H1 (cell line): ENCODE results near the gene RNU1-4. TPM values are rescaled to one million over a fixed set of nuclear protein-coding genes. Genes with fewer than 3 reads are reported as not detected.
"Not testable (repeated sequence)": the region's sequence is repeated elsewhere in the genome, so short reads cannot be mapped to it uniquely, and the experiment has no call there.

ENCODE experiments used
- CTCF ChIA-PET: fragments of 300-600 bp; sonication (Branson Sonifier 250); formaldehyde crosslinking; loops from one replicate; lab custom pipeline; 2021; ENCODE audit not compliant: partially characterized antibody; lab: Charles Lee
- POLR2A ChIA-PET: fragments of 300-600 bp; sonication (Branson Sonifier 250); formaldehyde crosslinking; loops from one replicate; lab custom pipeline; 2021; ENCODE audit warnings: inconsistent platforms; ENCODE audit not compliant: partially characterized antibody; lab: Charles Lee
- DNase-seq, 2 experiments: peaks; one replicate each; pipeline versions ENCODE4 v3.0.0 to v3.0.0-alpha.2; 2010 to 2022; ENCODE audit warnings: low spot score in 2 of 2, low read depth in 1 of 2, mixed read lengths in 1 of 2
- FAIRE-seq: peaks from 2 replicates; lab custom pipeline; 2011; peaks lifted over from hg19 to GRCh38; lab: Jason Lieb, UNC
- H2AFZ ChIP-seq: 2 replicates; pipeline ENCODE4 v1.8.1; 2012; ENCODE audit warnings: low read length, inconsistent platforms
- H2AK5ac ChIP-seq: 2 replicates; pipeline ENCODE4 v1.6.1; 2013; ENCODE audit warnings: low read depth, low read length
- H2BK120ac ChIP-seq: replicated peaks from 2 replicates; pipeline ENCODE3; 2013; ENCODE audit warnings: low read depth, low read length, inconsistent platforms
- H2BK12ac ChIP-seq: 2 replicates; pipeline ENCODE4 v1.6.1; 2013; ENCODE audit warnings: low read depth, low read length
- H2BK15ac ChIP-seq: 2 replicates; pipeline ENCODE4 v1.6.1; 2013; ENCODE audit warnings: low read length
- H2BK20ac ChIP-seq: 2 replicates; pipeline ENCODE4 v1.6.1; 2013; ENCODE audit warnings: low read length
- H2BK5ac ChIP-seq: 2 replicates; pipeline ENCODE4 v1.6.1; 2013; ENCODE audit warnings: low read depth, low read length
- H3K14ac ChIP-seq: 2 replicates; pipeline ENCODE4 v1.6.1; 2013; ENCODE audit warnings: inconsistent platforms; ENCODE audit not compliant: insufficient read length
- H3K18ac ChIP-seq: 2 replicates; pipeline ENCODE4 v1.6.1; 2013; ENCODE audit warnings: low read length; ENCODE audit errors: extremely low read depth
- H3K23ac ChIP-seq: 2 replicates; pipeline ENCODE4 v1.6.1; 2013; ENCODE audit warnings: inconsistent platforms; ENCODE audit not compliant: insufficient read length
- H3K23me2 ChIP-seq: 2 replicates; pipeline ENCODE4 v1.6.1; 2013; ENCODE audit warnings: low read depth, low read length
- H3K27ac ChIP-seq: 2 replicates; pipeline ENCODE4 v1.6.1; 2011; ENCODE audit warnings: low read depth, low read length, inconsistent platforms
- H3K27me3 ChIP-seq, 4 experiments: replicated peaks in 1 of 4; 1 replicate in 1 of 4; 2 replicates in 3 of 4; pipeline versions ENCODE4 v1.6.1 to v1.8.1; 2011 to 2013; ENCODE audit warnings: low read length in 3 of 4, mild to moderate bottlenecking in 3 of 4, inconsistent platforms in 2 of 4, mixed read lengths in 2 of 4, moderate library complexity in 1 of 4; ENCODE audit not compliant: control insufficient read depth in 3 of 4, insufficient read depth in 3 of 4; ENCODE audit errors: extremely low read depth in 1 of 4
- H3K36me3 ChIP-seq, 4 experiments: 2 replicates each; pipeline versions ENCODE4 v1.6.1 to v1.8.1; 2011 to 2013; ENCODE audit warnings: mild to moderate bottlenecking in 4 of 4, low read length in 3 of 4, moderate library complexity in 2 of 4, control low read depth in 1 of 4, inconsistent platforms in 1 of 4; ENCODE audit not compliant: insufficient read depth in 4 of 4, control insufficient read depth in 2 of 4
- H3K4ac ChIP-seq: replicated peaks from 2 replicates; pipeline ENCODE3; 2013; ENCODE audit warnings: low read length, low read depth, mixed read lengths, inconsistent platforms; ENCODE audit not compliant: insufficient read length
- H3K4me1 ChIP-seq, 4 experiments: replicated peaks in 1 of 4; 1 replicate in 1 of 4; 2 replicates in 3 of 4; pipeline versions ENCODE4 v1.6.1 to v1.8.1; 2011 to 2013; ENCODE audit warnings: low read length in 3 of 4, inconsistent platforms in 2 of 4, mixed read lengths in 1 of 4; ENCODE audit not compliant: insufficient read depth in 4 of 4, control insufficient read depth in 3 of 4
- H3K4me2 ChIP-seq, 2 experiments: 2 replicates each; pipeline versions ENCODE4 v1.6.1 to v1.8.1; 2011 to 2013; ENCODE audit warnings: low read depth in 2 of 2, low read length in 2 of 2, control low read depth in 1 of 2, inconsistent platforms in 1 of 2, mild to moderate bottlenecking in 1 of 2; ENCODE audit not compliant: insufficient read depth in 1 of 2
- H3K4me3 ChIP-seq, 4 experiments: fragments of 200-600, 300-600 bp in 1 of 4; sonication (generic), shearing (Covaris generic), sonication (Bioruptor Twin) in 1 of 4; 2 replicates each; pipeline versions ENCODE4 v1.5.1 to v1.8.1; 2011 to 2016; ENCODE audit warnings: low read length in 4 of 4, low read depth in 3 of 4, control low read depth in 2 of 4, inconsistent platforms in 2 of 4, mild to moderate bottlenecking in 2 of 4, mixed read lengths in 1 of 4, moderate library complexity in 1 of 4; ENCODE audit not compliant: insufficient read depth in 2 of 4; ENCODE audit errors: extremely low read depth in 1 of 4
- H3K56ac ChIP-seq: replicated peaks from 2 replicates; pipeline ENCODE3; 2013; ENCODE audit warnings: low read depth, mild to moderate bottlenecking, mixed read lengths, low read length, inconsistent platforms; ENCODE audit not compliant: insufficient read length
- H3K79me1 ChIP-seq: 2 replicates; pipeline ENCODE4 v1.6.1; 2013; ENCODE audit warnings: low read depth, low read length, control low read depth
- H3K79me2 ChIP-seq, 2 experiments: 2 replicates each; pipeline versions ENCODE4 v1.6.1 to v1.8.1; 2012 to 2013; ENCODE audit warnings: low read length in 2 of 2, mild to moderate bottlenecking in 2 of 2, inconsistent platforms in 1 of 2; ENCODE audit not compliant: insufficient read depth in 2 of 2, control insufficient read depth in 1 of 2
- H3K9ac ChIP-seq, 4 experiments: replicated peaks in 1 of 4; 1 replicate in 1 of 4; 2 replicates in 3 of 4; pipeline versions ENCODE4 v1.6.1 to v1.8.1; 2011 to 2013; ENCODE audit warnings: low read depth in 3 of 4, low read length in 3 of 4, control low read depth in 2 of 4, mild to moderate bottlenecking in 2 of 4, moderate library complexity in 2 of 4, inconsistent platforms in 1 of 4; ENCODE audit errors: extremely low read depth in 1 of 4
- H3K9me3 ChIP-seq, 2 experiments: 2 replicates each; pipeline versions ENCODE4 v1.6.1 to v1.8.1; 2012 to 2013; ENCODE audit warnings: mild to moderate bottlenecking in 2 of 2, moderate library complexity in 2 of 2, control low read depth in 1 of 2, inconsistent platforms in 1 of 2, low read depth in 1 of 2, low read length in 1 of 2, mixed read lengths in 1 of 2; ENCODE audit not compliant: insufficient read depth in 2 of 2
- H4K20me1 ChIP-seq, 2 experiments: replicated peaks in 1 of 2; 2 replicates each; pipeline versions ENCODE3 to v1.8.1; 2011 to 2013; ENCODE audit warnings: inconsistent platforms in 2 of 2, low read length in 2 of 2, mild to moderate bottlenecking in 1 of 2; ENCODE audit not compliant: insufficient read depth in 2 of 2, control insufficient read depth in 1 of 2
- H4K5ac ChIP-seq: 2 replicates; pipeline ENCODE4 v1.6.1; 2013; ENCODE audit warnings: low read length, low read depth, mixed read lengths, inconsistent platforms; ENCODE audit not compliant: insufficient read length
- H4K8ac ChIP-seq: 2 replicates; pipeline ENCODE4 v1.8.0; 2013; ENCODE audit warnings: mild to moderate bottlenecking, moderate library complexity, low read length, inconsistent platforms; ENCODE audit not compliant: insufficient read depth; ENCODE audit errors: extremely low read depth
- H4K91ac ChIP-seq: replicated peaks from 2 replicates; pipeline ENCODE3; 2013; ENCODE audit warnings: low read length, mixed read lengths, inconsistent platforms; ENCODE audit not compliant: insufficient read length
- KDM4A ChIP-seq: IDR thresholded peaks from one replicate; pipeline ENCODE4 v1.7.1; 2012; ENCODE audit warnings: low read depth, mild to moderate bottlenecking, moderate library complexity, low read length, inconsistent platforms; ENCODE audit not compliant: severe bottlenecking
- WGBS, 2 experiments: shearing (Covaris generic) in 1 of 2; methylation state at CpG; one replicate each; pipeline versions ENCODE4 v1.1.6 to v1.1.7; 2013 to 2015; ENCODE audit warnings: low lambda C conversion rate in 2 of 2, mixed read lengths in 2 of 2, inconsistent platforms in 1 of 2, low coverage in 1 of 2, missing lambda C conversion rate in 1 of 2; ENCODE audit not compliant: insufficient replicate concordance in 2 of 2, insufficient coverage in 1 of 2, insufficient read length in 1 of 2; ENCODE audit errors: extremely low coverage in 1 of 2, missing lambda C conversion rate in 1 of 2; 5-methylcytosine and 5-hydroxymethylcytosine counted together
- polyA plus RNA-seq, 7 experiments: library from polyadenylated mRNA; depleted of rRNA in 3 of 7; stranded (reverse) in 5 of 7; unstranded in 2 of 7; fragments of >200 nt in 5 of 7; fragments of 200-250 nt in 2 of 7; gene quantifications; 1 replicate in 5 of 7; 2 replicates in 1 of 7; 4 replicates in 1 of 7; pipeline versions ENCODE4 v1.2.1 to v1.2.3, GENCODE V29; 2011 to 2013; ENCODE audit warnings: missing spikeins in 2 of 7, mixed read lengths in 2 of 7
- total RNA-seq: library from RNA; stranded (reverse); fragmentation: NEBNext Ultra II Directional; extraction: Animal tissue kit (Norgen Biotek cat#: 25700); gene quantifications from 2 replicates; pipeline ENCODE4 v1.2.1, GENCODE V29; 2021

RNU1-4 gene
- total and polyA plus RNA-seq, 2 of the 8 experiments (the other 6 are each of a cell fraction or from before 2014, with no cell fraction given) = 145 to 1,303 TPM

DNA sequence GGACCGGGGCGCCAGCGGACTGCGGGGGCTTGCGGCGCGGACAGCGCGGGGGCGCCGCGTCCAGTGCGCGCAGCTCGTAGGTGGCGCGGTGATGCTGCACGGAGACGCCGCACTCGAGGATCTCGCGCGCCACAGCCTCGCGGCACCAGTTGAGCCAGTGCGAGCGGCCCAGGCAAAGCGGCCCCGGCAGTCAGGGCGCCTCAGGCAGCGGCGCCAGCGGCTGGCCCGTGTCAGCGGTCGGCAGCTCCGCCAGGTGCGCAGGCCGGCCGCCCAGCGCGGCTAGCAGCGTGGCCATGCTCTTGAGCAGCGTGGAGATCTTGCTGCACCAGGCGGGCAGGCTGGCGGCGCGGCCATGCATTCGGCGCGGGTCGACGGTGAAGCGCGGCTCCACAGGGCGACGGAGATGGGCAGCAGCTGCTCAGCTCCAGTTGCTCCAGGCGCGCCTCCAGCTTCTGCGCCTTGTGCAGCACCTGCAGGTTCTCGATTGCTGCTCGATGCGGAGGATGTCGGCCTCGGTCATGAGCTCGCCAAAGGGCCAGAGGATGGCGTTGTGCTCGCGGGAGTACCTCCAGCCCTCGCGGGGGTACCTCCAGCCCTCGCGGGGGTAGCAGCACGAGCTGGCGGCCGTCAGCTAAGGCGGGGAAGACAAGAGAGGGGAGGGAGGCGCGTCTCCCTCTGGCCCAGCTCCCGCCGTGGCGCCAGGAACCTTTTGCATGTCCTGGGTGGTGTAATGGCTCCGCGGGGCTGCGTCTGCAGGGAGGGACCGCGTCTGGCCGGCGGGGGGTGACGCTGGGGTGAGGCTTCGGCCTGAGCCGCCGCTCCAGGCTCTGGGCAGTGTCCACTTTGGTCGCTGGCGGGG is 46.6 kb upstream of the RNU1-4 start:
- not testable (repeated sequence) for H4K5ac ChIP-seq, H4K20me1 ChIP-seq, H4K8ac ChIP-seq, H3K4me1 ChIP-seq, H3K18ac ChIP-seq, DNase-seq, FAIRE-seq, H3K9ac ChIP-seq, H3K79me1 ChIP-seq, H3K4me2 ChIP-seq, H2BK15ac ChIP-seq, H3K56ac ChIP-seq, H3K23me2 ChIP-seq, H2AK5ac ChIP-seq, H2BK20ac ChIP-seq, H3K79me2 ChIP-seq, H2BK5ac ChIP-seq, H3K9me3 ChIP-seq, H2BK12ac ChIP-seq, H2BK120ac ChIP-seq, H4K91ac ChIP-seq, H3K4ac ChIP-seq, H3K27ac ChIP-seq, H2AFZ ChIP-seq, H3K23ac ChIP-seq, H3K36me3 ChIP-seq, H3K14ac ChIP-seq
- POLR2A ChIA-PET = interaction anchor here (0.8 to 7.3 kb wide), 9 partner anchors 8 to 210 kb away, joined by 3 to 52 read pairs (median 4); no protein-coding TSS in a partner anchor
- 0 out of 8 replicates have a peak overlapping the region, but pooled peaks of 1 of the 4 experiments have one; percentile 6 for H3K4me3 ChIP-seq
- CTCF ChIA-PET = interaction anchor here (1.0 to 27.1 kb wide), 10 partner anchors 8 to 134 kb away, joined by 3 to 723 read pairs (median 3); partner anchors contain the start of gene NBPF1
- no CpG with 5 or more reads among the region's 96 CpGs for WGBS, 2 experiments
- H3K27me3 ChIP-seq = peaks cover 0 to 12% (median 2%) of the 10 kb centered on the region in 4 experiments; a peak in 3 of 7 replicates
- TF ChIP-seq KDM4A = peak; percentile 53
